ENCODE results near the gene RUNX2.
A peak's percentile ranks its signal among the peaks of the same experiment; 100 is the strongest.

The RUNX2 gene

GRCh38 chr6:45698046-45698445 is 369.9 kb downstream of the RUNX2 start:
- ATAC-seq = peak; percentile 78
- TF ChIP-seq ZNF70 (CRISPR knock-in tag; IDR thresholded peaks at IDR 0.05) (no peak), ARNTL (CRISPR knock-in tag; IDR thresholded peaks at IDR 0.05; ENCODE audit: borderline replicate concordance, low read depth) (no peak), GLIS3 (CRISPR knock-in tag; IDR thresholded peaks at IDR 0.05) (no peak), CSDC2 (CRISPR knock-in tag; IDR thresholded peaks at IDR 0.05) (no peak), ESRRG (CRISPR knock-in tag; IDR thresholded peaks at IDR 0.05) (no peak), ZC3H10 (CRISPR knock-in tag; IDR thresholded peaks at IDR 0.05) (no peak), BACH2 (CRISPR knock-in tag; IDR thresholded peaks at IDR 0.05; ENCODE audit: borderline replicate concordance) (no peak), PPARA (CRISPR knock-in tag; IDR thresholded peaks at IDR 0.05; ENCODE audit: borderline replicate concordance) (no peak)

GRCh38 chr6:45699663-45700062 is 371.5 kb downstream of the RUNX2 start:
- no peak for ATAC-seq
- no peak for TF ChIP-seq OSR1 (CRISPR knock-in tag; IDR thresholded peaks at IDR 0.05)
- TF ChIP-seq ZFP3 (CRISPR knock-in tag; IDR thresholded peaks at IDR 0.05) = no peak
- TF ChIP-seq ZFP30 (CRISPR knock-in tag; IDR thresholded peaks at IDR 0.05) = no peak
- no peak for TF ChIP-seq PATZ1 (CRISPR knock-in tag; IDR thresholded peaks at IDR 0.05; ENCODE audit: borderline replicate concordance)
- no peak for TF ChIP-seq CSRNP3 (CRISPR knock-in tag; IDR thresholded peaks at IDR 0.05)
- TF ChIP-seq GLIS3 (CRISPR knock-in tag; IDR thresholded peaks at IDR 0.05) = no peak
- TF ChIP-seq TCF4 (CRISPR knock-in tag; IDR thresholded peaks at IDR 0.05; ENCODE audit: borderline replicate concordance) = no peak
- no peak for TF ChIP-seq ISL1 (CRISPR knock-in tag; IDR thresholded peaks at IDR 0.05)
- no peak for TF ChIP-seq RARB (CRISPR knock-in tag; IDR thresholded peaks at IDR 0.05)
- TF ChIP-seq PPARA (CRISPR knock-in tag; IDR thresholded peaks at IDR 0.05; ENCODE audit: borderline replicate concordance) = no peak
- no peak for TF ChIP-seq CREB5 (CRISPR knock-in tag; IDR thresholded peaks at IDR 0.05; ENCODE audit: low read depth)
- TF ChIP-seq ZNF70 (CRISPR knock-in tag; IDR thresholded peaks at IDR 0.05) = no peak
- TF ChIP-seq TOX (CRISPR knock-in tag; IDR thresholded peaks at IDR 0.05; ENCODE audit: borderline replicate concordance) = no peak
- TF ChIP-seq ESRRG (CRISPR knock-in tag; IDR thresholded peaks at IDR 0.05) = no peak

GRCh38 chr6:45702849-45703739 is 375.0 kb downstream of the RUNX2 start:
- ATAC-seq = peak; percentile 70
- TF ChIP-seq RARB (CRISPR knock-in tag; IDR thresholded peaks at IDR 0.05) (no peak), GLIS3 (CRISPR knock-in tag; IDR thresholded peaks at IDR 0.05) (no peak), POU6F1 (CRISPR knock-in tag; IDR thresholded peaks at IDR 0.05; ENCODE audit: borderline replicate concordance, low read depth) (no peak), ZFP30 (CRISPR knock-in tag; IDR thresholded peaks at IDR 0.05) (no peak), TOX (CRISPR knock-in tag; IDR thresholded peaks at IDR 0.05; ENCODE audit: borderline replicate concordance) (no peak)

- ATAC-seq = 0 out of 3 replicates have a peak, but pooled peaks have one; percentile 48
- TF ChIP-seq ZC3H10 (CRISPR knock-in tag; IDR thresholded peaks at IDR 0.05) = no peak
- no peak for TF ChIP-seq TSHZ2 (CRISPR knock-in tag; IDR thresholded peaks at IDR 0.05)
- TF ChIP-seq PATZ1 (CRISPR knock-in tag; IDR thresholded peaks at IDR 0.05; ENCODE audit: borderline replicate concordance) = no peak
- no peak for TF ChIP-seq ESRRG (CRISPR knock-in tag; IDR thresholded peaks at IDR 0.05)
- no peak for TF ChIP-seq CREB5 (CRISPR knock-in tag; IDR thresholded peaks at IDR 0.05; ENCODE audit: low read depth)
- TF ChIP-seq ARNTL (CRISPR knock-in tag; IDR thresholded peaks at IDR 0.05; ENCODE audit: borderline replicate concordance, low read depth) = no peak
- no peak for TF ChIP-seq ZFP30 (CRISPR knock-in tag; IDR thresholded peaks at IDR 0.05)
- TF ChIP-seq GLIS3 (CRISPR knock-in tag; IDR thresholded peaks at IDR 0.05) = no peak
Measured at GRCh38 chr6:45704056-45704800, 376.1 kb downstream of the RUNX2 start.
